Measurements from ENCODE around the gene AK1. TPM values are rescaled to one million over a fixed set of nuclear protein-coding genes. Genes with fewer than 3 reads are reported as not detected.
A peak's percentile ranks its signal among the peaks of the same experiment; 100 is the strongest.

AK1 gene
- total and polyA plus RNA-seq, 2 of the 13 experiments (the other 11 are each of a cell fraction or from before 2014, with no cell fraction given) = 19.1 to 32.8 TPM

DNA sequence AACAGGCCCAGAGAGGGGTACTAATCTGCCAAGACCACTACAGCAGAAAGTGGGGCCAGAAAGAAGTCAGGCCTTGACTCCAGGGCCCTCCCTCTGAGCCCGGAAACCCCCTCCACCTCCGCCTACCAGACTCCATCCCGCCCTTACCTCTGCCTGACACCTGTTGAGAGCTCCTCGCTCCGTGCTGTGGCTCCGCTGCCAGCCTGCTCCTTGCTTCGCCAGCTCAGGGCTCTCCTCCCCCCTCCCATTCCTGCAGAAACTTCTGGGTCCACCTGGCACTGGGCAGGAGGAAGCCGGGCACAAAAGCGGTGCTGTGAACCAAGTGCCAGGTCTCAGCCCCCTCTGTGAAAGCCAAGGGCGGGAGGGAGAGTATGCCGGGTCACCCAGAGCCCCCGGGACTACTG lies 28.3 kb upstream of the AK1 start (continued):
- TF ChIP-seq, protein P1, sequence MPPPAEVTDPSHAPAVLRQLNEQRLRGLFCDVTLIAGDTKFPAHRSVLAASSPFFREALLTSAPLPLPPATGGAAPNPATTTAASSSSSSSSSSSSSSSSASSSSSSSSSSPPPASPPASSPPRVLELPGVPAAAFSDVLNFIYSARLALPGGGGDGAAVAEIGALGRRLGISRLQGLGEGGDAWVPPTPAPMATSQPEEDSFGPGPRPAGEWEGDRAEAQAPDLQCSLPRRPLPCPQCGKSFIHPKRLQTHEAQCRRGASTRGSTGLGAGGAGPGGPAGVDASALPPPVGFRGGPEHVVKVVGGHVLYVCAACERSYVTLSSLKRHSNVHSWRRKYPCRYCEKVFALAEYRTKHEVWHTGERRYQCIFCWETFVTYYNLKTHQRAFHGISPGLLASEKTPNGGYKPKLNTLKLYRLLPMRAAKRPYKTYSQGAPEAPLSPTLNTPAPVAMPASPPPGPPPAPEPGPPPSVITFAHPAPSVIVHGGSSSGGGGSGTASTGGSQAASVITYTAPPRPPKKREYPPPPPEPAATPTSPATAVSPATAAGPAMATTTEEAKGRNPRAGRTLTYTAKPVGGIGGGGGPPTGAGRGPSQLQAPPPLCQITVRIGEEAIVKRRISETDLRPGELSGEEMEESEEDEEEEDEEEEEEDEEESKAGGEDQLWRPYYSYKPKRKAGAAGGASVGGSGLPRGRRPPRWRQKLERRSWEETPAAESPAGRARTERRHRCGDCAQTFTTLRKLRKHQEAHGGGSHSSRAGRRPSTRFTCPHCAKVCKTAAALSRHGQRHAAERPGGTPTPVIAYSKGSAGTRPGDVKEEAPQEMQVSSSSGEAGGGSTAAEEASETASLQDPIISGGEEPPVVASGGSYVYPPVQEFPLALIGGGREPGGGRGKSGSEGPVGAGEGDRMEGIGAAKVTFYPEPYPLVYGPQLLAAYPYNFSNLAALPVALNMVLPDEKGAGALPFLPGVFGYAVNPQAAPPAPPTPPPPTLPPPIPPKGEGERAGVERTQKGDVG (CRISPR knock-in tag; IDR thresholded peaks at IDR 0.05; ENCODE audit: borderline replicate concordance) = no peak
- TF ChIP-seq NR3C1 (CRISPR knock-in tag; IDR thresholded peaks at IDR 0.05) = no peak

DNA sequence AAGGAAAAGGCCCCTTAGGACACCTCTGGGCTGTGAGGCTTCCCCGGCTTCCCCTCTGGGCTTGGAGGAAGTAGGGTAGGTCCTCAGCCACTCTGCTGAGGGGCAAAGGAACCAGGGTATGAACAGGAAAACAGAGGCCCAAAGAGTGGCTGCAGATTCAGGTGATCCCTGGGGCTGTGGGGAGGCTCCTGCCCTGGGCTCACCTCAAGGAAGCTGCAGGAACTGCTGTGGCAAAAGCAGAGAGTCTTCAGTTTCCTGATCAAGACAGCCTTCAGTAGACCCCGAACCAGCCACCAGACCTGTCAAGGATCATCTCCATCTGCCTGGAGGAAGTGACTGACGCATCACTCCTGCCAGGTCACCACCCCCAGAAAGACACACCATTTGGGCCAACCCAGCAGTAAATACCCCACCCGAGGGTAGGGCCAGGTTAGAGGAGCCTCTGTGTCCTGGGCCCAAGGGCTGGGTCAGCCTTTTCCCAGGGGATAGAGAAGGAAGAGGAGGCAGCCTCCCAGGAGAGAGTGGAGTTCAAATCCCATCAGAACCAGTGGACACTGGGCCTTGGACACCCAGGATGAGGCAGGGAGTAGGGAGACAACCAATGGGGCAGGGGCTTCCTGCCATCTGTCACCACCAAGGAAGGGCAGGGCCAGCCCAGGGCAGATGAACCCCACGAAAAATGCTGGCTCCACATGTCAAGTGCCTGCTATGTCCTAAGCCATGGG lies 27.7 kb upstream of the AK1 start:
- no peak for FAIRE-seq
- DNase-seq (ENCODE audit: low spot score) = no peak
- no peaks in the 10 kb centered on the region for H4K20me1 ChIP-seq (ENCODE audit: insufficient read depth, low read length)
- H3K27ac ChIP-seq (ENCODE audit: extremely low read length, insufficient read depth, low read length) = no peak overlapping the region
- no peaks in the 10 kb centered on the region for H3K27me3 ChIP-seq (ENCODE audit: control insufficient read depth in 1 of 2, insufficient read depth in 2 of 2, low read length in 2 of 2)
- in situ Hi-C loops (cut with HindIII; ENCODE audit: extremely low pct_ligation_motif_present, low pct_unique_long_range_greater_than_20kb) (no loop called here), intact Hi-C loops (cut with micrococcal nuclease; ENCODE audit: unreplicated experiment) (no loop called here)
- ATAC-seq = peak; percentile 21
- peak overlapping the region; percentile 39; the same call in 1 of the 2 replicates for H3K9ac ChIP-seq (ENCODE audit: insufficient read depth, low read depth, low read length)
- BruUV-seq (replicated peaks) = TSS peak; percentile 54
- ChIA-PET CTCF (ENCODE audit: low intra/inter-chr PET ratio, low total read pairs) (no interaction called here), POLR2A (interaction anchor here (1.3 to 4.5 kb wide), 3 partner anchors 8 to 11 kb away, joined by 3 to 78 read pairs (median 7); partner anchors contain the start of gene ST6GALNAC4)
- WGBS (ENCODE audit: low lambda C conversion rate) = 50% methylated on average over 3 of the region's 5 CpGs
- peak overlapping the region in 1 of 3 experiments; percentile 62; a peak in 1 of 6 replicates for H3K4me3 ChIP-seq (replicated peaks in 1 of 3; ENCODE audit: insufficient read depth in 1 of 3, low read depth in 2 of 3, low read length in 3 of 3)
- no peaks in the 10 kb centered on the region for H3K9me3 ChIP-seq (ENCODE audit: low read length)
- H3K4me1 ChIP-seq (ENCODE audit: insufficient read depth, low read length) = peaks cover 41% of the 10 kb centered on the region
- H2AFZ ChIP-seq (ENCODE audit: low read length) = no peak overlapping the region
- H3K4me2 ChIP-seq (ENCODE audit: low read depth, low read length) = peak overlapping the region; percentile 74
- H3K36me3 ChIP-seq (replicated peaks in 1 of 2; ENCODE audit: control insufficient read depth in 1 of 2, insufficient read depth in 2 of 2, low read length in 2 of 2) = peaks cover 1 to 4% of the 10 kb centered on the region in 2 experiments; a peak in 2 of 5 replicates
- H3K79me2 ChIP-seq (ENCODE audit: insufficient read depth, low read length) = no peaks in the 10 kb centered on the region
- TF ChIP-seq, protein P2, sequence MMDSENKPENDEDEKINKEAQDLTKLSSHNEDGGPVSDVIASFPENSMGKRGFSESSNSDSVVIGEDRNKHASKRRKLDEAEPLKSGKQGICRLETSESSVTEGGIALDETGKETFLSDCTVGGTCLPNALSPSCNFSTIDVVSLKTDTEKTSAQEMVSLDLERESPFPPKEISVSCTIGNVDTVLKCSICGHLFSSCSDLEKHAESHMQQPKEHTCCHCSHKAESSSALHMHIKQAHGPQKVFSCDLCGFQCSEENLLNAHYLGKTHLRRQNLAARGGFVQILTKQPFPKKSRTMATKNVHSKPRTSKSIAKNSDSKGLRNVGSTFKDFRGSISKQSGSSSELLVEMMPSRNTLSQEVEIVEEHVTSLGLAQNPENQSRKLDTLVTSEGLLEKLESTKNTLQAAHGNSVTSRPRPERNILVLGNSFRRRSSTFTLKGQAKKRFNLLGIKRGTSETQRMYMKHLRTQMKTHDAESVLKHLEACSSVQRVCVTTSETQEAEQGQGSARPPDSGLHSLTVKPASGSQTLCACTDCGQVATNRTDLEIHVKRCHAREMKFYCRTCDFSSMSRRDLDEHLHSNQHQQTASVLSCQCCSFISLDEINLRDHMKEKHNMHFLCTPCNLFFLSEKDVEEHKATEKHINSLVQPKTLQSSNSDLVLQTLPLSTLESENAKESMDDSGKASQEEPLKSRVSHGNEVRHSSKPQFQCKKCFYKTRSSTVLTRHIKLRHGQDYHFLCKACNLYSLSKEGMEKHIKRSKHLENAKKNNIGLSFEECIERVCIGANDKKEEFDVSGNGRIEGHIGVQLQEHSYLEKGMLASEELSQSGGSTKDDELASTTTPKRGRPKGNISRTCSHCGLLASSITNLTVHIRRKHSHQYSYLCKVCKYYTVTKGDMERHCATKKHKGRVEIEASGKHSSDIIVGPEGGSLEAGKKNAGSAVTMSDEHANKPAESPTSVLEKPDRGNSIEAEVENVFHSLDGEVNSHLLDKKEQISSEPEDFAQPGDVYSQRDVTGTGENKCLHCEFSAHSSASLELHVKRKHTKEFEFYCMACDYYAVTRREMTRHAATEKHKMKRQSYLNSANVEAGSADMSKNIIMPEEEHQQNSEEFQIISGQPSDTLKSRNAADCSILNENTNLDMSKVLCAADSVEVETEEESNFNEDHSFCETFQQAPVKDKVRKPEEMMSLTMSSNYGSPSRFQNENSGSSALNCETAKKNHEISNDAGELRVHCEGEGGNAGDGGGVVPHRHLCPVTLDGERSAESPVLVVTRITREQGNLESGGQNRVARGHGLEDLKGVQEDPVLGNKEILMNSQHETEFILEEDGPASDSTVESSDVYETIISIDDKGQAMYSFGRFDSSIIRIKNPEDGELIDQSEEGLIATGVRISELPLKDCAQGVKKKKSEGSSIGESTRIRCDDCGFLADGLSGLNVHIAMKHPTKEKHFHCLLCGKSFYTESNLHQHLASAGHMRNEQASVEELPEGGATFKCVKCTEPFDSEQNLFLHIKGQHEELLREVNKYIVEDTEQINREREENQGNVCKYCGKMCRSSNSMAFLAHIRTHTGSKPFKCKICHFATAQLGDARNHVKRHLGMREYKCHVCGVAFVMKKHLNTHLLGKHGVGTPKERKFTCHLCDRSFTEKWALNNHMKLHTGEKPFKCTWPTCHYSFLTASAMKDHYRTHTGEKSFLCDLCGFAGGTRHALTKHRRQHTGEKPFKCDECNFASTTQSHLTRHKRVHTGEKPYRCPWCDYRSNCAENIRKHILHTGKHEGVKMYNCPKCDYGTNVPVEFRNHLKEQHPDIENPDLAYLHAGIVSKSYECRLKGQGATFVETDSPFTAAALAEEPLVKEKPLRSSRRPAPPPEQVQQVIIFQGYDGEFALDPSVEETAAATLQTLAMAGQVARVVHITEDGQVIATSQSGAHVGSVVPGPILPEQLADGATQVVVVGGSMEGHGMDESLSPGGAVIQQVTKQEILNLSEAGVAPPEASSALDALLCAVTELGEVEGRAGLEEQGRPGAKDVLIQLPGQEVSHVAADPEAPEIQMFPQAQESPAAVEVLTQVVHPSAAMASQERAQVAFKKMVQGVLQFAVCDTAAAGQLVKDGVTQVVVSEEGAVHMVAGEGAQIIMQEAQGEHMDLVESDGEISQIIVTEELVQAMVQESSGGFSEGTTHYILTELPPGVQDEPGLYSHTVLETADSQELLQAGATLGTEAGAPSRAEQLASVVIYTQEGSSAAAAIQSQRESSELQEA (CRISPR knock-in tag; IDR thresholded peaks at IDR 0.05; ENCODE audit: not compliant biosample characterization) = peak; percentile 10
- TF ChIP-seq ZNF101 (CRISPR knock-in tag; IDR thresholded peaks at IDR 0.05; ENCODE audit: borderline replicate concordance, low read depth) (no peak), MTF2 (CRISPR knock-in tag; IDR thresholded peaks at IDR 0.05; ENCODE audit: borderline replicate concordance) (no peak), PHF8 (CRISPR knock-in tag; IDR thresholded peaks at IDR 0.05) (0 out of 2 replicates have a peak, but pooled peaks have one; percentile 35), ZFP36L2 (CRISPR knock-in tag; IDR thresholded peaks at IDR 0.05) (no peak), ZNF17 (CRISPR knock-in tag; IDR thresholded peaks at IDR 0.05) (no peak)
- TF ChIP-seq, protein P3, sequence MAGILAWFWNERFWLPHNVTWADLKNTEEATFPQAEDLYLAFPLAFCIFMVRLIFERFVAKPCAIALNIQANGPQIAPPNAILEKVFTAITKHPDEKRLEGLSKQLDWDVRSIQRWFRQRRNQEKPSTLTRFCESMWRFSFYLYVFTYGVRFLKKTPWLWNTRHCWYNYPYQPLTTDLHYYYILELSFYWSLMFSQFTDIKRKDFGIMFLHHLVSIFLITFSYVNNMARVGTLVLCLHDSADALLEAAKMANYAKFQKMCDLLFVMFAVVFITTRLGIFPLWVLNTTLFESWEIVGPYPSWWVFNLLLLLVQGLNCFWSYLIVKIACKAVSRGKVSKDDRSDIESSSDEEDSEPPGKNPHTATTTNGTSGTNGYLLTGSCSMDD (CRISPR knock-in tag; IDR thresholded peaks at IDR 0.05) = no peak

Data from HepG2 (cell line).